IMR-90 (cell line): ENCODE data around the gene RNF133. TPM values are rescaled to one million over a fixed set of nuclear protein-coding genes. Genes with fewer than 3 reads are reported as not detected.

Experiments
- ATAC-seq: fragments of 200-7000 bp; cut with Tn5 transposase; 2 replicates; pipeline ENCODE4 v1.9.1; 2020; ENCODE audit warnings: low read depth, mild to moderate bottlenecking, moderate library complexity
- BruUV-seq: library from RNA; stranded (reverse); fragments of 400-500 nt; replicated peaks from 2 replicates; lab custom pipeline; 2021; lab: Mats Ljungman, UMichigan
- CTCF ChIA-PET: fragments of 300-600 bp; formaldehyde crosslinking; extraction: SDS; loops from one replicate; lab custom pipeline; 2021; ENCODE audit warnings: antibody characterized with exemption; lab: Yijun Ruan, JAX
- POLR2A ChIA-PET: fragments of 300-600 bp; sonication (Branson Sonifier 250); formaldehyde crosslinking; loops from one replicate; lab custom pipeline; 2022; ENCODE audit warnings: antibody characterized with exemption; ENCODE audit not compliant: unreplicated experiment; lab: Charles Lee
- DNase-seq: peaks from one replicate; pipeline ENCODE4 v3.0.0; 2013
- H2AFZ ChIP-seq: replicated peaks from 2 replicates; pipeline ENCODE3; 2013; ENCODE audit warnings: low read length, mild to moderate bottlenecking; ENCODE audit not compliant: poor library complexity
- H2AK5ac ChIP-seq: 2 replicates; pipeline ENCODE4 v1.6.1; 2013; ENCODE audit warnings: low read depth, low read length, inconsistent platforms
- H2AK9ac ChIP-seq: replicated peaks from 2 replicates; pipeline ENCODE3; 2013; ENCODE audit warnings: mild to moderate bottlenecking, low read depth, low read length, moderate library complexity; ENCODE audit not compliant: poor library complexity
- H2BK120ac ChIP-seq: 2 replicates; pipeline ENCODE4 v1.6.1; 2013; ENCODE audit warnings: low read depth, low read length, inconsistent platforms
- H2BK15ac ChIP-seq: 3 replicates; pipeline ENCODE4 v1.6.1; 2013; ENCODE audit warnings: low read depth, low read length, inconsistent platforms
- H2BK20ac ChIP-seq: 2 replicates; pipeline ENCODE4 v1.6.1; 2013; ENCODE audit warnings: low read depth, mild to moderate bottlenecking, inconsistent platforms, low read length, moderate library complexity
- H2BK5ac ChIP-seq: 2 replicates; pipeline ENCODE4 v1.6.1; 2013; ENCODE audit warnings: mild to moderate bottlenecking, low read depth, low read length, inconsistent platforms; ENCODE audit not compliant: poor library complexity, severe bottlenecking
- H3K14ac ChIP-seq: replicated peaks from 2 replicates; pipeline ENCODE4 v1.6.1; 2013; ENCODE audit warnings: low read depth, low read length, inconsistent platforms
- H3K18ac ChIP-seq: 2 replicates; pipeline ENCODE4 v1.6.1; 2013; ENCODE audit warnings: low read depth, low read length, control low read depth
- H3K23ac ChIP-seq: 2 replicates; pipeline ENCODE4 v1.6.1; 2013; ENCODE audit warnings: low read depth, low read length, inconsistent platforms
- H3K27ac ChIP-seq: 2 replicates; pipeline ENCODE4 v1.5.1; 2013; ENCODE audit warnings: mild to moderate bottlenecking, control low read depth, low read length; ENCODE audit not compliant: insufficient read depth
- H3K27me3 ChIP-seq: 2 replicates; pipeline ENCODE4 v1.6.1; 2013; ENCODE audit warnings: low read length; ENCODE audit not compliant: control insufficient read depth, insufficient read depth
- H3K36me3 ChIP-seq: 2 replicates; pipeline ENCODE4 v1.6.1; 2013; ENCODE audit warnings: low read length, mixed read lengths; ENCODE audit not compliant: control insufficient read depth, insufficient read depth
- H3K4ac ChIP-seq: 2 replicates; pipeline ENCODE4 v1.6.1; 2013; ENCODE audit warnings: low read depth, low read length, inconsistent platforms
- H3K4me1 ChIP-seq: 2 replicates; pipeline ENCODE4 v1.6.1; 2013; ENCODE audit warnings: low read length, mixed read lengths; ENCODE audit not compliant: control insufficient read depth, insufficient read depth
- H3K4me2 ChIP-seq: 2 replicates; pipeline ENCODE4 v1.6.1; 2013; ENCODE audit warnings: low read depth, mild to moderate bottlenecking, control low read depth, low read length, moderate library complexity
- H3K4me3 ChIP-seq: 2 replicates; pipeline ENCODE4 v1.5.1; 2013; ENCODE audit warnings: low read depth, mild to moderate bottlenecking, control low read depth, low read length, moderate library complexity; ENCODE audit not compliant: insufficient read depth
- H3K56ac ChIP-seq: 2 replicates; pipeline ENCODE4 v1.6.1; 2013; ENCODE audit warnings: low read length, inconsistent platforms; ENCODE audit not compliant: insufficient read depth; ENCODE audit errors: extremely low read depth
- H3K79me1 ChIP-seq, 2 experiments: 2 replicates each; pipeline ENCODE4 v1.6.1; 2013; ENCODE audit warnings: low read length in 2 of 2, inconsistent platforms in 1 of 2, low read depth in 1 of 2
- H3K9ac ChIP-seq: 2 replicates; pipeline ENCODE4 v1.6.1; 2013; ENCODE audit warnings: low read depth, low read length, control low read depth
- H3K9me1 ChIP-seq: 2 replicates; pipeline ENCODE4 v1.6.1; 2013; ENCODE audit warnings: low read length, inconsistent platforms; ENCODE audit not compliant: insufficient read depth
- H3K9me3 ChIP-seq: 2 replicates; pipeline ENCODE4 v1.6.1; 2013; ENCODE audit warnings: low read length; ENCODE audit not compliant: control insufficient read depth, insufficient read depth
- H4K20me1 ChIP-seq: 2 replicates; pipeline ENCODE4 v1.6.1; 2013; ENCODE audit warnings: low read length, inconsistent platforms; ENCODE audit not compliant: insufficient read depth
- H4K5ac ChIP-seq: 2 replicates; pipeline ENCODE4 v1.6.1; 2013; ENCODE audit warnings: mild to moderate bottlenecking, low read depth, low read length, control low read depth
- H4K8ac ChIP-seq, 2 experiments: 2 replicates each; pipeline ENCODE4 v1.6.1; 2013; ENCODE audit warnings: low read depth in 2 of 2, low read length in 2 of 2, control low read depth in 1 of 2, inconsistent platforms in 1 of 2
- H4K91ac ChIP-seq: 2 replicates; pipeline ENCODE4 v1.6.1; 2013; ENCODE audit warnings: low read depth, low read length, inconsistent platforms; ENCODE audit not compliant: insufficient read depth
- BHLHE40 ChIP-seq: fragments of 150-350 bp; IDR thresholded peaks from 2 replicates; pipeline ENCODE4 v1.6.1; 2016; ENCODE audit warnings: mild to moderate bottlenecking, low read depth, low read length
- CEBPB ChIP-seq: IDR thresholded peaks from 2 replicates; pipeline ENCODE4 v1.6.1; 2012; ENCODE audit warnings: low read depth, low read length, improper control_type of control experiment
- CHD1 ChIP-seq: IDR thresholded peaks from 2 replicates; pipeline ENCODE4 v1.6.1; 2012; ENCODE audit warnings: low read depth, low read length, improper control_type of control experiment
- CTCF ChIP-seq: conservative IDR thresholded peaks from 2 replicates; pipeline ENCODE4 v1.5.1; 2012; ENCODE audit warnings: mild to moderate bottlenecking, low read depth, low read length, improper control_type of control experiment
- FOS ChIP-seq: fragments of 150-350 bp; IDR thresholded peaks from 2 replicates; pipeline ENCODE4 v1.6.1; 2016; ENCODE audit warnings: low read depth, low read length
- MAFK ChIP-seq: IDR thresholded peaks from 2 replicates; pipeline ENCODE4 v1.6.1; 2012; ENCODE audit warnings: low read depth, low read length, improper control_type of control experiment
- MAZ ChIP-seq: IDR thresholded peaks from 2 replicates; pipeline ENCODE4 v1.6.1; 2012; ENCODE audit warnings: low read depth, mild to moderate bottlenecking, low read length, improper control_type of control experiment, moderate library complexity, borderline replicate concordance
- MXI1 ChIP-seq: IDR thresholded peaks from 2 replicates; pipeline ENCODE4 v1.6.1; 2012; ENCODE audit warnings: low read depth, mild to moderate bottlenecking, low read length, moderate library complexity, borderline replicate concordance
- NFE2L2 ChIP-seq: fragments of 150-350 bp; IDR thresholded peaks from 2 replicates; pipeline ENCODE4 v1.6.1; 2016; ENCODE audit warnings: low read depth, mild to moderate bottlenecking, low read length
- POLR2A ChIP-seq: IDR thresholded peaks from 2 replicates; pipeline ENCODE4 v1.6.1; 2012; ENCODE audit warnings: mild to moderate bottlenecking, low read depth, low read length
- RAD21 ChIP-seq: IDR thresholded peaks from 2 replicates; pipeline ENCODE4 v1.6.1; 2012; ENCODE audit warnings: low read length, improper control_type of control experiment
- RCOR1 ChIP-seq: IDR thresholded peaks from 2 replicates; pipeline ENCODE4 v1.6.1; 2012; ENCODE audit warnings: mild to moderate bottlenecking, low read length, improper control_type of control experiment; ENCODE audit not compliant: insufficient replicate concordance
- RFX5 ChIP-seq: IDR thresholded peaks from 2 replicates; pipeline ENCODE4 v1.8.0; 2012; ENCODE audit warnings: low read depth, mild to moderate bottlenecking, low read length, moderate library complexity
- SMC3 ChIP-seq: fragments of 150-350 bp; IDR thresholded peaks from 2 replicates; pipeline ENCODE4 v1.6.1; 2016; ENCODE audit warnings: low read depth, mild to moderate bottlenecking, antibody characterized with exemption, low read length, moderate library complexity
- WGBS, 2 experiments: methylation state at CpG; one replicate each; pipeline versions ENCODE4 v1.1.5 to v1.1.7; 2013; ENCODE audit warnings: missing lambda C conversion rate in 2 of 2; ENCODE audit not compliant: insufficient read length in 1 of 2; ENCODE audit errors: extremely low coverage in 2 of 2; 5-methylcytosine and 5-hydroxymethylcytosine counted together
- dilution Hi-C: fragments of 300-500 bp; cut with HindIII; formaldehyde crosslinking; loops from one replicate; pipeline ENCODE4 v1.14.3; 2018; ENCODE audit warnings: low sequenced_read_pairs; ENCODE audit not compliant: unreplicated experiment
- in situ Hi-C: fragments of 300-500 bp; cut with MboI; formaldehyde crosslinking; loops from 3 replicates; pipeline ENCODE4 v1.14.3; 2019; ENCODE audit warnings: low sequenced_read_pairs, inconsistent platforms, mixed read lengths
- intact Hi-C: fragments of 100-400 bp; cut with micrococcal nuclease; formaldehyde crosslinking; loops from 2 replicates; pipeline ENCODE4 v1.10.0; 2022
- polyA plus RNA-seq, 3 experiments: library from polyadenylated mRNA; depleted of rRNA; stranded (reverse); fragments of >200 nt; gene quantifications; 2 replicates each; pipeline ENCODE4 v1.2.3, GENCODE V29; 2012; ENCODE audit warnings: low replicate concordance in 1 of 3
- total RNA-seq: library from RNA; depleted of rRNA; stranded (reverse); fragments of >200 nt; gene quantifications from 2 replicates; pipeline ENCODE4 v1.2.3, GENCODE V29; 2012
- TF ChIP-seq, protein P1 (sequence below): fragments of 150-350 bp; IDR thresholded peaks from 2 replicates; pipeline ENCODE4 v1.6.1; 2016; ENCODE audit warnings: low read depth, mild to moderate bottlenecking, low read length, moderate library complexity, borderline replicate concordance
- TF ChIP-seq, protein P2 (sequence below): fragments of 150-350 bp; IDR thresholded peaks from 2 replicates; pipeline ENCODE4 v1.6.1; 2017; ENCODE audit warnings: mild to moderate bottlenecking, antibody characterized with exemption, low read length, low read depth

Gene RNF133
- total and polyA plus RNA-seq, 2 of the 4 experiments (the other 2 are of a cell fraction): not detected

DNA sequence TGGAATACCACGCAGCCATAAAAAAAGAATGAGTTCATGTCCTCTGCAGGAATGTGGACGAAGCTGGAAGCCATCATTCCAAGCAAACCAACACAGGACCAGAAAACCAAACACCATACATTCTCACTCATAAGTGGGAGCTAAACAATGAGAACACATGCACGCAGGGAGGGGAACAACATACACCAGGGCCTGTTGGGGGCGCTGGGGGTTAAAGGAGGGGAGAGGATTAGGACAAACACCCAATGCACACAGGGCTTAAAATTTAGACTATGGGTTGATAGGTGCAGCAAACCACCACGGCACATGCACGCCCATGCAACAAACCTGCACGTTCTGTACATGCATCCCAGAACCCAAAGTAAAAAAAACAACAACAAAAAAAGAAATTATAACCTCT lies 23.3 kb downstream of the RNF133 start:
- ATAC-seq: no peak
- Histone ChIP-seq H3K36me3 (no peaks in the 10 kb centered on the region), H3K4me2 (no peak overlapping the region), H2AK5ac (no peak overlapping the region), H3K14ac (no peak overlapping the region), H4K91ac (no peak overlapping the region), H3K9me3 (peaks cover 12% of the 10 kb centered on the region), H2BK20ac (no peak overlapping the region), H4K8ac (no peak overlapping the region), H2AFZ (no peak overlapping the region), H3K4me3 (no peak overlapping the region), H3K9ac (no peak overlapping the region), H3K27me3 (no peaks in the 10 kb centered on the region), H3K27ac (no peak overlapping the region), H3K4ac (no peak overlapping the region), H4K20me1 (no peaks in the 10 kb centered on the region), H3K18ac (no peak overlapping the region), H2BK120ac (no peak overlapping the region), H2BK5ac (no peak overlapping the region), H4K5ac (no peak overlapping the region), H2AK9ac (no peak overlapping the region), H3K23ac (no peak overlapping the region), H3K56ac (no peak overlapping the region), H3K9me1 (no peaks in the 10 kb centered on the region), H3K79me1 (no peaks in the 10 kb centered on the region), H2BK15ac (no peak overlapping the region), H3K4me1 (no peaks in the 10 kb centered on the region)
- ChIA-PET CTCF (no interaction called here), POLR2A (no interaction called here)
- intact Hi-C loops (no loop called here), dilution Hi-C loops (no loop called here), in situ Hi-C loops (no loop called here)
- WGBS, 2 experiments: 80% methylated on average over 1 of the region's 7 CpGs; no CpG with 5 or more reads in 1 of the 2 experiments
- no TSS peak for BruUV-seq
- no peak for DNase-seq
- TF ChIP-seq RFX5 (no peak), CEBPB (no peak), MAFK (no peak), BHLHE40 (no peak), SMC3 (no peak), MAZ (no peak), RCOR1 (no peak), CTCF (no peak), POLR2A (no peak), CHD1 (no peak), FOS (no peak), MXI1 (no peak), RAD21 (no peak), NFE2L2 (no peak)
- TF ChIP-seq, protein P1, sequence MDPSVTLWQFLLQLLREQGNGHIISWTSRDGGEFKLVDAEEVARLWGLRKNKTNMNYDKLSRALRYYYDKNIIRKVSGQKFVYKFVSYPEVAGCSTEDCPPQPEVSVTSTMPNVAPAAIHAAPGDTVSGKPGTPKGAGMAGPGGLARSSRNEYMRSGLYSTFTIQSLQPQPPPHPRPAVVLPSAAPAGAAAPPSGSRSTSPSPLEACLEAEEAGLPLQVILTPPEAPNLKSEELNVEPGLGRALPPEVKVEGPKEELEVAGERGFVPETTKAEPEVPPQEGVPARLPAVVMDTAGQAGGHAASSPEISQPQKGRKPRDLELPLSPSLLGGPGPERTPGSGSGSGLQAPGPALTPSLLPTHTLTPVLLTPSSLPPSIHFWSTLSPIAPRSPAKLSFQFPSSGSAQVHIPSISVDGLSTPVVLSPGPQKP: no peak
- TF ChIP-seq, protein P2, sequence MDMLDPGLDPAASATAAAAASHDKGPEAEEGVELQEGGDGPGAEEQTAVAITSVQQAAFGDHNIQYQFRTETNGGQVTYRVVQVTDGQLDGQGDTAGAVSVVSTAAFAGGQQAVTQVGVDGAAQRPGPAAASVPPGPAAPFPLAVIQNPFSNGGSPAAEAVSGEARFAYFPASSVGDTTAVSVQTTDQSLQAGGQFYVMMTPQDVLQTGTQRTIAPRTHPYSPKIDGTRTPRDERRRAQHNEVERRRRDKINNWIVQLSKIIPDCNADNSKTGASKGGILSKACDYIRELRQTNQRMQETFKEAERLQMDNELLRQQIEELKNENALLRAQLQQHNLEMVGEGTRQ: no peak
